HL-60 (cell line): ENCODE measurements around the gene UBE2A.

ENCODE experiments used
- POLR2AphosphoS5 ChIP-seq: IDR thresholded peaks from 2 replicates; pipeline ENCODE4 v1.6.1; 2012; ENCODE audit warnings: low read depth
- TF ChIP-seq, protein P1 (sequence below): IDR thresholded peaks from one replicate; pipeline ENCODE4 v1.5.1; 2011; ENCODE audit warnings: low read length, control low read depth, inconsistent platforms; ENCODE audit not compliant: insufficient read depth
- TF ChIP-seq, protein P2 (sequence below): IDR thresholded peaks from 2 replicates; pipeline ENCODE4 v1.6.1; 2012; ENCODE audit warnings: low read depth; ENCODE audit not compliant: insufficient replicate concordance

DNA sequence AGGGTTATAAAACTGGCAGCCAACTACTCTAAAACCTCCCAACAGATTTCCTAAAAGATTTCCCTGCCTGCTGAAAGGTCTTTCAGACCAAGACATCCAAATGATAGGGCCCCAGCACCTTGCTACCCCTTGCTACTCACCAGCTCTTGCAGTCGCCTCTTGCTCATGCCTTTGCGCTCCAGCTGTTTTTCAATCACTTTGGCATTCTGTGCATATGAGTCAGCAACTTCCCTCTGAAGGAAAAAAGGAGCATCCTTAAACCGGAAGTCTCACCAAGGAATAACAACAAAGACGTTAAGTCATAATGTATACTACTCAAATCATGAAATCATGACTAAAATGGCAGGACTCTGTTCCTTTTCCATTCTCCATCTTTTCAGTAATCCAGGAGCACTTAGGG, 33.2 kb upstream of the UBE2A start:
- TF ChIP-seq, protein P1, sequence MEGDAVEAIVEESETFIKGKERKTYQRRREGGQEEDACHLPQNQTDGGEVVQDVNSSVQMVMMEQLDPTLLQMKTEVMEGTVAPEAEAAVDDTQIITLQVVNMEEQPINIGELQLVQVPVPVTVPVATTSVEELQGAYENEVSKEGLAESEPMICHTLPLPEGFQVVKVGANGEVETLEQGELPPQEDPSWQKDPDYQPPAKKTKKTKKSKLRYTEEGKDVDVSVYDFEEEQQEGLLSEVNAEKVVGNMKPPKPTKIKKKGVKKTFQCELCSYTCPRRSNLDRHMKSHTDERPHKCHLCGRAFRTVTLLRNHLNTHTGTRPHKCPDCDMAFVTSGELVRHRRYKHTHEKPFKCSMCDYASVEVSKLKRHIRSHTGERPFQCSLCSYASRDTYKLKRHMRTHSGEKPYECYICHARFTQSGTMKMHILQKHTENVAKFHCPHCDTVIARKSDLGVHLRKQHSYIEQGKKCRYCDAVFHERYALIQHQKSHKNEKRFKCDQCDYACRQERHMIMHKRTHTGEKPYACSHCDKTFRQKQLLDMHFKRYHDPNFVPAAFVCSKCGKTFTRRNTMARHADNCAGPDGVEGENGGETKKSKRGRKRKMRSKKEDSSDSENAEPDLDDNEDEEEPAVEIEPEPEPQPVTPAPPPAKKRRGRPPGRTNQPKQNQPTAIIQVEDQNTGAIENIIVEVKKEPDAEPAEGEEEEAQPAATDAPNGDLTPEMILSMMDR, result no peak
- TF ChIP-seq POLR2AphosphoS5, result no peak
- TF ChIP-seq, protein P2, sequence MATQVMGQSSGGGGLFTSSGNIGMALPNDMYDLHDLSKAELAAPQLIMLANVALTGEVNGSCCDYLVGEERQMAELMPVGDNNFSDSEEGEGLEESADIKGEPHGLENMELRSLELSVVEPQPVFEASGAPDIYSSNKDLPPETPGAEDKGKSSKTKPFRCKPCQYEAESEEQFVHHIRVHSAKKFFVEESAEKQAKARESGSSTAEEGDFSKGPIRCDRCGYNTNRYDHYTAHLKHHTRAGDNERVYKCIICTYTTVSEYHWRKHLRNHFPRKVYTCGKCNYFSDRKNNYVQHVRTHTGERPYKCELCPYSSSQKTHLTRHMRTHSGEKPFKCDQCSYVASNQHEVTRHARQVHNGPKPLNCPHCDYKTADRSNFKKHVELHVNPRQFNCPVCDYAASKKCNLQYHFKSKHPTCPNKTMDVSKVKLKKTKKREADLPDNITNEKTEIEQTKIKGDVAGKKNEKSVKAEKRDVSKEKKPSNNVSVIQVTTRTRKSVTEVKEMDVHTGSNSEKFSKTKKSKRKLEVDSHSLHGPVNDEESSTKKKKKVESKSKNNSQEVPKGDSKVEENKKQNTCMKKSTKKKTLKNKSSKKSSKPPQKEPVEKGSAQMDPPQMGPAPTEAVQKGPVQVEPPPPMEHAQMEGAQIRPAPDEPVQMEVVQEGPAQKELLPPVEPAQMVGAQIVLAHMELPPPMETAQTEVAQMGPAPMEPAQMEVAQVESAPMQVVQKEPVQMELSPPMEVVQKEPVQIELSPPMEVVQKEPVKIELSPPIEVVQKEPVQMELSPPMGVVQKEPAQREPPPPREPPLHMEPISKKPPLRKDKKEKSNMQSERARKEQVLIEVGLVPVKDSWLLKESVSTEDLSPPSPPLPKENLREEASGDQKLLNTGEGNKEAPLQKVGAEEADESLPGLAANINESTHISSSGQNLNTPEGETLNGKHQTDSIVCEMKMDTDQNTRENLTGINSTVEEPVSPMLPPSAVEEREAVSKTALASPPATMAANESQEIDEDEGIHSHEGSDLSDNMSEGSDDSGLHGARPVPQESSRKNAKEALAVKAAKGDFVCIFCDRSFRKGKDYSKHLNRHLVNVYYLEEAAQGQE, result no peak
